ENCODE measurements around the gene HOXC11.

HOXC11 gene

DNA sequence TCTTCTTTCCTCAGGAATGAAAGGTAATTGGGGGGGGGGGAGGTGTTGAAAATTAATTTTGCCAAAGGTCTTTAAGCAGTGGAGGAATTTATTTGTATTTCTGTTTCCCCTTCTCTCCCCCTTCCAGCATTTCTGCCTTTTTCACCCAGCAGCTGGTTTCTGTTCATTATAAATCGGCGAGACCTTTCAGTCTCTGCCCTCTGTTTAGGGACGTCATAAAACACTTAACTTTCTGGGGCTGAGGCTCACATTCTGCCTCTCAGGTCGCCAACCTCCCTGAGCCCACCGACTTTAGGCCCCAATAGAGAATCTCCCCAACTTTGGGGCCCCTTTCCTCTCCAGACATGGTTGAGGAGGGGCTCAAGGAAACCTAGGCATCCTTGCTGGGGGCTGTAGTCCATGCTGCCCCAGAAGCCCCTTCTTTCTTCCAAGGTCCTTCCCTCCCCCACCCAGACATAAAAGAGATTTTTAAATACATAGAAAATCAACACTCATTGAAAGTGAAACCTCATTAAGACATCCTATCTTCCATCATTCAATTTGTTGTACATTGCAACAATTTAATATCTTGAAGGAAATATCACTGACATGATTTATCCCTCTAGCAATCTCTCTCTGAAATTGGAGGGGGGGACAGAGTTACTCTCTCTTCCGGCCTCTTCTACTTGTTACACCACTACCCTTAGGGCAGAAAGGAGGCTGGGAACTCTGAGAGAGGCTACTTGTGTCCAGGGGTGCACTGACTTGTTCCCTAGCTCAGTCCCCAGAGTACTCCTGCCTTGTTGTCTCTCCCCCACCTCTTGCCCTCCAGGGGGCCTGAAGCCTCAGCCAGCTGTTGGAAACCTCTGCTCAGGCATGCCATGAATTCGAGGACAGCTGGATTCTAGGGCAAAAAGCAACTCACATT, 52.8 kb downstream of the HOXC11 start:
- no peak for DNase-seq

- DNase-seq: no peak
Measured at GRCh38 chr12:54026640-54027441, 53.9 kb downstream of the HOXC11 start.

Measured in activated CD4-positive, alpha-beta T cell treated with anti-CD3 and anti-CD28 coated beads, Interleukin-2, amount 50 U/mL, for 16 hours (primary cell).